ENCODE data around the gene FGD2. TPM values are rescaled to one million over a fixed set of nuclear protein-coding genes. Genes with fewer than 3 reads are reported as not detected.

The FGD2 gene
- total RNA-seq, 2 donors from 2014 or later = 4.9 to 8.0 TPM

DNA sequence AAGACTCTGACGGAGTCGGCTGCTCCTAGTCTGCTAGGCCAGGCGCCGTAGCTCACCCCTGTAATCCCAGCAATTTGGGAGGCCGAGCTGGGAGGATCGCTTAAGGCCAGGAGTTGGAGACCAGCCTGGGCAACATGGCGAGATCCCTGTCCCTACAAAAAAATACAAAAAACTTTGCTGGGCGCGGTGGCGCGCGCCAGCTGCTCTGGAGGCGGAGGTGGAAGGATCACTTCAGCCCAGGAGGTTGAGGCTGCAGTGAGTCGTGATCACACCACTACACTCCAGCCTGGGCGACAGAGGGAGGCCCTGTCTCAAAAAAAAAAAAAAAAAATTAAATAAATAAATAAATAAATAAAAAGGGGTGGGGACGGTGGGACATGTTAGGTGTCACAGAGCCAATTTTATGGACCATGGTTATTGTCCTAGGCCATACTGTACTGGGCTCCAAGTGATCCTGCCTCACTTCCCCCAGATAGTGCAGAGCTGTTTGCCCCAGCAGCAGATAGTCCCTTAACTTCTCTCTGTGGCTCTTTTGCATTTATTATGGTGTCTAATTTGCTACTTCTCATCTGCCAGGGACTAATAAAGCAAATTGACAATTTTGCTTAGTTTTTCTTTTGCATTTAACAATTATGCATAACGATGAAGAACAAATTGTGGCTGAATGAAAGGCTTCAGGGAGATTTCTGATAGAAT, 45.8 kb upstream of the FGD2 start:
- TF ChIP-seq, protein P1, sequence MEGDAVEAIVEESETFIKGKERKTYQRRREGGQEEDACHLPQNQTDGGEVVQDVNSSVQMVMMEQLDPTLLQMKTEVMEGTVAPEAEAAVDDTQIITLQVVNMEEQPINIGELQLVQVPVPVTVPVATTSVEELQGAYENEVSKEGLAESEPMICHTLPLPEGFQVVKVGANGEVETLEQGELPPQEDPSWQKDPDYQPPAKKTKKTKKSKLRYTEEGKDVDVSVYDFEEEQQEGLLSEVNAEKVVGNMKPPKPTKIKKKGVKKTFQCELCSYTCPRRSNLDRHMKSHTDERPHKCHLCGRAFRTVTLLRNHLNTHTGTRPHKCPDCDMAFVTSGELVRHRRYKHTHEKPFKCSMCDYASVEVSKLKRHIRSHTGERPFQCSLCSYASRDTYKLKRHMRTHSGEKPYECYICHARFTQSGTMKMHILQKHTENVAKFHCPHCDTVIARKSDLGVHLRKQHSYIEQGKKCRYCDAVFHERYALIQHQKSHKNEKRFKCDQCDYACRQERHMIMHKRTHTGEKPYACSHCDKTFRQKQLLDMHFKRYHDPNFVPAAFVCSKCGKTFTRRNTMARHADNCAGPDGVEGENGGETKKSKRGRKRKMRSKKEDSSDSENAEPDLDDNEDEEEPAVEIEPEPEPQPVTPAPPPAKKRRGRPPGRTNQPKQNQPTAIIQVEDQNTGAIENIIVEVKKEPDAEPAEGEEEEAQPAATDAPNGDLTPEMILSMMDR (IDR thresholded peaks at IDR 0.05) = no peak
- Histone ChIP-seq H3K36me3 (no peaks in the 10 kb centered on the region), H3K27me3 (no peaks in the 10 kb centered on the region), H3K9me3 (no peaks in the 10 kb centered on the region), H3K27ac (no peak overlapping the region), H3K4me3 (no peak overlapping the region), H3K4me1 (peaks cover 0 to 37% of the 10 kb centered on the region in 2 donors)
- no peak for DNase-seq (ENCODE audit: low spot score)

DNA sequence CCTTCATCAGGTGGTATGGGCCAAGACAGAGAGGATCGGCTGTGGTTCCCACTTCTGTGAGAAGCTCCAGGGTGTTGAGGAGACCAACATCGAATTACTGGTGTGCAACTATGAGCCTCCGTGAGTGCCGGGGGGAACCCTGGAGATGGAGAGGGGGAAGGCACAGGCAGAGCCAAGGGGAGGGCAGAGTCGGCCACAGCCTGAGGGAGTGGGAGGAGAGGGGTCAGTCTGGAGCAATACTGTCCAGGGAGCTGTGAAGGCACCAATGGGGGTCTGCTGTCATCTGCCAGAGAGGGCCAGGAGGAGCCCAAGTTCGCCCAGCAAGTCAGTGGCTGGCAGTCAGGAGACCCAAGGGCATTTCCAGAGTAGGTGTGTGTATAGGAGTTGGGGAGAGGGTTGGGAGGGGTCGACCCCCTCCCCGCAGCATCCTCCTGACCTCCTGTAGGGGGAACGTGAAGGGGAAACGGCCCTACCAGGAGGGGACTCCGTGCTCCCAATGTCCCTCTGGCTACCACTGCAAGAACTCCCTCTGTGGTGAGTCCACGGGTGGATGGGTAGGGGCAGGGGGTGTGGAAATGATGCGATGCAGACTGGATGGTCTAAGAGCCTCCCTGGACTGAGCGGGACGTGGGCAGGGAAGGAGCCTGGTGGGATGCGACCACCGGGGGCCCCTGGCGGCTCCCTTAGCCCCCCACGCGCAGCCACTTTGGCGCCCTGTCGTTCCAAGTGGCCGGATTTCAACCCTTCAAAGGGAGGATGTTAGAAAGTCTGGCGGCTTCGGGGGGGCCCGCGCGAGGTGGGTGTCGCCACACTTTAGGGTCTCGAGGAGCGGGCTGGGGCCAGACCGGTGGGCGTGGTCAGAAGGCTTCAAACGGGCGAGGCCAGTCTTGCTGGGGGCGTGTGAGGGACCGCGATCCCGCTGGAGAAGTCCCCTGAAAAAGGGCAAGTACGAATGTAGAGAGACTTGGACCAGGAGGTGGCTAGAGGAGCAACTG, 43.7 kb upstream of the FGD2 start:
- peaks cover 0 to 29% of the 10 kb centered on the region in 2 donors for H3K4me1 ChIP-seq
- TF ChIP-seq, protein P1 (IDR thresholded peaks at IDR 0.05) = no peak
- DNase-seq (ENCODE audit: low spot score) = no peak
- H3K27me3 ChIP-seq = no peaks in the 10 kb centered on the region
- no peak overlapping the region for H3K4me3 ChIP-seq
- H3K36me3 ChIP-seq = no peaks in the 10 kb centered on the region
- no peaks in the 10 kb centered on the region for H3K9me3 ChIP-seq
- peak overlapping the region in 1 of 2 donors; percentile 43 for H3K27ac ChIP-seq

DNA sequence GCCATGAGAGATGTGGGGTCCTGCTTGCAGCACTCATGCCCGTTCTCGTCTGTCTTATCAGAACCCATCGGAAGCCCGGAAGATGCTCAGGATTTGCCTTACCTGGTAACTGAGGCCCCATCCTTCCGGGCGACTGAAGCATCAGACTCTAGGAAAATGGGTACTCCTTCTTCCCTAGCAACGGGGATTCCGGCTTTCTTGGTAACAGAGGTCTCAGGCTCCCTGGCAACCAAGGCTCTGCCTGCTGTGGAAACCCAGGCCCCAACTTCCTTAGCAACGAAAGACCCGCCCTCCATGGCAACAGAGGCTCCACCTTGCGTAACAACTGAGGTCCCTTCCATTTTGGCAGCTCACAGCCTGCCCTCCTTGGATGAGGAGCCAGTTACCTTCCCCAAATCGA, 42.6 kb upstream of the FGD2 start:
- H3K4me1 ChIP-seq = peaks cover 0 to 29% of the 10 kb centered on the region in 2 donors
- TF ChIP-seq, protein P1 (IDR thresholded peaks at IDR 0.05) = no peak
- H3K27ac ChIP-seq = no peak overlapping the region
- H3K9me3 ChIP-seq = no peaks in the 10 kb centered on the region
- peaks cover 10% of the 10 kb centered on the region for H3K36me3 ChIP-seq
- DNase-seq (ENCODE audit: low spot score) = peak; percentile 81
- H3K27me3 ChIP-seq = no peaks in the 10 kb centered on the region
- H3K4me3 ChIP-seq = no peak overlapping the region

DNA sequence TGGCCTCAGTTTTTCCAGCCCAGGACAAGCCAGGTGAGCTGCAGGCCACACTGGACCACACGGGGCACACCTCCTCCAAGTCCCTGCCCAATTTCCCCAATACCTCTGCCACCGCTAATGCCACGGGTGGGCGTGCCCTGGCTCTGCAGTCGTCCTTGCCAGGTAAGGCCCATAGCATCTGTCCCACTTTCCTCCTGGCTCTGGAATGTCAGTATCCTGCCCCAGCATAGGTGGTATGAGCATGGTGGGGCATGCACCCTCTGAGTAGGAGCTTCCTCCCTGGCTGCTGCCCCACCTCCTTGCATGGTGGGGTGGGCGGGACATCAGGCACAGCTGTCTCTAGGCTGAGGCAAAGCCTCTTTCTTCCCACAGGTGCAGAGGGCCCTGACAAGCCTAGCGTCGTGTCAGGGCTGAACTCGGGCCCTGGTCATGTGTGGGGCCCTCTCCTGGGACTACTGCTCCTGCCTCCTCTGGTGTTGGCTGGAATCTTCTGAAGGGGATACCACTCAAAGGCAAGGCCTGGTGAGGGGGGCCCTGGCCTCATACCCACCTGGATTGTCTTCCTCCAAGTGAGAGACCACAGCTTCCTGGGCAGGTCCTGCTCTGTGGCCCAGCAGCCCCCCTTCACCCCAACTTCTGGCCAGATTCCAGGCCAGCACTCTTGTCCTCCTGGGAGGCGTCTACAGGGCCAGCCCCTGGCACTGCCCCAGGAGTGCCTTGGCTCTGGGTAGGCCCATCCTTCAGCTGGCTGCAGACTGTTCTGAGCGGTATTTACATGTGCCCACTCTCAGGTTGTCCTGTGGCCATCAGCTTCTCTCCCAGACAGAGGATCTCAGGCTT, 41.8 kb upstream of the FGD2 start:
- H3K36me3 ChIP-seq = peaks cover 18% of the 10 kb centered on the region
- no peaks in the 10 kb centered on the region for H3K27me3 ChIP-seq
- peaks cover 0 to 34% of the 10 kb centered on the region in 2 donors for H3K4me1 ChIP-seq
- peak overlapping the region in 1 of 2 donors; percentile 26 for H3K27ac ChIP-seq
- DNase-seq (ENCODE audit: low spot score) = no peak
- H3K9me3 ChIP-seq = no peaks in the 10 kb centered on the region
- TF ChIP-seq, protein P1 (IDR thresholded peaks at IDR 0.05) = no peak
- no peak overlapping the region for H3K4me3 ChIP-seq

DNA sequence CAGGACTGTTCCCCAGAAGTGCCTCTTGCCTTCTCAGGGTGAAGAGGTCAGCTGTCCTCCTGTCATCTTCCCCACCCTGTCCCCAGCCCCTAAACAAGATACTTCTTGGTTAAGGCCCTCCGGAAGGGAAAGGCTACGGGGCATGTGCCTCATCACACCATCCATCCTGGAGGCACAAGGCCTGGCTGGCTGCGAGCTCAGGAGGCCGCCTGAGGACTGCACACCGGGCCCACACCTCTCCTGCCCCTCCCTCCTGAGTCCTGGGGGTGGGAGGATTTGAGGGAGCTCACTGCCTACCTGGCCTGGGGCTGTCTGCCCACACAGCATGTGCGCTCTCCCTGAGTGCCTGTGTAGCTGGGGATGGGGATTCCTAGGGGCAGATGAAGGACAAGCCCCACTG, 41.1 kb upstream of the FGD2 start:
- TF ChIP-seq, protein P1 (IDR thresholded peaks at IDR 0.05) = no peak
- H3K27me3 ChIP-seq = no peaks in the 10 kb centered on the region
- no peaks in the 10 kb centered on the region for H3K9me3 ChIP-seq
- H3K36me3 ChIP-seq = peaks cover 25% of the 10 kb centered on the region
- DNase-seq (ENCODE audit: low spot score) = no peak
- peaks cover 0 to 36% of the 10 kb centered on the region in 2 donors for H3K4me1 ChIP-seq
- no peak overlapping the region for H3K4me3 ChIP-seq
- H3K27ac ChIP-seq = peak overlapping the region in 1 of 2 donors; percentile 26

Data from right atrium auricular region (tissue), 2 donors.